Measurements from ENCODE around the gene PRKACG.
"Not testable (repeated sequence)": the region's sequence is repeated elsewhere in the genome, so short reads cannot be mapped to it uniquely, and the experiment has no call there.

Gene PRKACG

GRCh38 chr9:69056191-69056815 is 42.4 kb upstream of the PRKACG start:
- Histone ChIP-seq H3K4ac (ENCODE audit: low read depth in 1 of 2, low read length in 2 of 2) (no peak overlapping the region), H2BK120ac (ENCODE audit: low read depth, low read length) (no peak overlapping the region), H3K27ac (ENCODE audit: low read length, poor library complexity, severe bottlenecking) (no peak overlapping the region), H4K8ac (ENCODE audit: low read length) (peak overlapping the region; percentile 12), H3K36me3 (ENCODE audit: control insufficient read depth in 1 of 2, insufficient read depth in 2 of 2, low read depth in 1 of 2, low read length in 2 of 2) (peaks cover 0 to 16% of the 10 kb centered on the region in 2 experiments), H3K4me3 (ENCODE audit: insufficient read depth in 1 of 2, low read depth in 1 of 2, low read length in 2 of 2) (no peak overlapping the region), H2BK5ac (ENCODE audit: low read depth, low read length, poor library complexity, severe bottlenecking) (no peak overlapping the region), H2BK15ac (ENCODE audit: low read depth, poor library complexity, severe bottlenecking) (no peak overlapping the region), H3K27me3 (ENCODE audit: control insufficient read depth in 1 of 2, insufficient read depth in 1 of 2, low read length in 2 of 2) (no peaks in the 10 kb centered on the region), H4K91ac (ENCODE audit: low read length) (no peak overlapping the region), H3K23ac (ENCODE audit: low read length in 2 of 2) (no peak overlapping the region), H3K4me1 (ENCODE audit: control insufficient read depth, insufficient read depth, low read depth, low read length) (no peaks in the 10 kb centered on the region), H3K4me2 (ENCODE audit: low read length, poor library complexity, severe bottlenecking) (no peak overlapping the region), H2AK5ac (ENCODE audit: low read length, severe bottlenecking) (no peak overlapping the region), H2AFZ (ENCODE audit: low read depth, low read length) (no peak overlapping the region), H3K18ac (ENCODE audit: low read depth in 1 of 2, low read length in 2 of 2) (no peak overlapping the region), H3K79me1 (replicated peaks; ENCODE audit: low read length, poor library complexity, severe bottlenecking) (peaks cover 3% of the 10 kb centered on the region), H3K14ac (ENCODE audit: low read length in 2 of 2) (no peak overlapping the region), H3K9me3 (ENCODE audit: control insufficient read depth, low read length) (no peaks in the 10 kb centered on the region), H3K9ac (ENCODE audit: low read length) (no peak overlapping the region), H2BK12ac (ENCODE audit: low read length in 2 of 2) (no peak overlapping the region)
- 96% methylated on average over 4 of the region's 4 CpGs for WGBS
- no peak for DNase-seq

DNA sequence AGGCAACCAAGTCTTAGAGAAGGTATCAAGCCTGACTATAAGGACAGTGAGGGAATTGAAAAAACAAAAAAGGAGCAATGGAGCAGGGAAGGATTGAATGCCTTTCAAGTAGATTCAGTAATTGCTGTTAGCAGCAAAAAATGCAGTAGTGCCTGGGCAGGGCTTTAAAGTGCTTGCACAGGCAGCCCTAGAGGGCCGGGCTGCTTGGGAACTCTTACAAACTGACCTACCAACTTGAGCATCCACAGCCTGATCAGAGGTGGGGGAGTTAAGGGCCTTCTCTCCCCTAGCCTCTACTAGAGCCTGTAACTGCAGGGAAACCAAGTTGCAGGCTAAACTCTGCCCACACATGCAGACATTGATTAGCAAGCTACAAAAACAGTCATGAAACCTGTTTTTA is 41.1 kb upstream of the PRKACG start:
- no peaks in the 10 kb centered on the region for H3K27me3 ChIP-seq (ENCODE audit: control insufficient read depth in 1 of 2, insufficient read depth in 1 of 2, low read length in 2 of 2)
- H2BK12ac ChIP-seq (ENCODE audit: low read length in 2 of 2) = no peak overlapping the region
- no peak overlapping the region for H3K4ac ChIP-seq (ENCODE audit: low read depth in 1 of 2, low read length in 2 of 2)
- no peak for DNase-seq
- H3K79me1 ChIP-seq (replicated peaks; ENCODE audit: low read length, poor library complexity, severe bottlenecking) = peaks cover 3% of the 10 kb centered on the region
- no peak overlapping the region for H2AK5ac ChIP-seq (ENCODE audit: low read length, severe bottlenecking)
- no peak overlapping the region for H2BK5ac ChIP-seq (ENCODE audit: low read depth, low read length, poor library complexity, severe bottlenecking)
- H3K4me3 ChIP-seq (ENCODE audit: insufficient read depth in 1 of 2, low read depth in 1 of 2, low read length in 2 of 2) = no peak overlapping the region
- no peak overlapping the region for H3K14ac ChIP-seq (ENCODE audit: low read length in 2 of 2)
- H3K9me3 ChIP-seq (ENCODE audit: control insufficient read depth, low read length) = no peaks in the 10 kb centered on the region
- 83% methylated on average over 1 of the region's 1 CpG for WGBS
- H2BK15ac ChIP-seq (ENCODE audit: low read depth, poor library complexity, severe bottlenecking) = no peak overlapping the region
- peak overlapping the region; percentile 54 for H4K8ac ChIP-seq (ENCODE audit: low read length)
- H3K4me1 ChIP-seq (ENCODE audit: control insufficient read depth, insufficient read depth, low read depth, low read length) = no peaks in the 10 kb centered on the region
- H4K91ac ChIP-seq (ENCODE audit: low read length) = no peak overlapping the region
- no peak overlapping the region for H3K23ac ChIP-seq (ENCODE audit: low read length in 2 of 2)
- no peak overlapping the region for H2BK120ac ChIP-seq (ENCODE audit: low read depth, low read length)
- H3K27ac ChIP-seq (ENCODE audit: low read length, poor library complexity, severe bottlenecking) = no peak overlapping the region
- no peak overlapping the region for H3K9ac ChIP-seq (ENCODE audit: low read length)
- no peak overlapping the region for H2AFZ ChIP-seq (ENCODE audit: low read depth, low read length)
- H3K4me2 ChIP-seq (ENCODE audit: low read length, poor library complexity, severe bottlenecking) = no peak overlapping the region
- peaks cover 5 to 18% of the 10 kb centered on the region in 2 experiments for H3K36me3 ChIP-seq (ENCODE audit: control insufficient read depth in 1 of 2, insufficient read depth in 2 of 2, low read depth in 1 of 2, low read length in 2 of 2)
- no peak overlapping the region for H3K18ac ChIP-seq (ENCODE audit: low read depth in 1 of 2, low read length in 2 of 2)

DNA sequence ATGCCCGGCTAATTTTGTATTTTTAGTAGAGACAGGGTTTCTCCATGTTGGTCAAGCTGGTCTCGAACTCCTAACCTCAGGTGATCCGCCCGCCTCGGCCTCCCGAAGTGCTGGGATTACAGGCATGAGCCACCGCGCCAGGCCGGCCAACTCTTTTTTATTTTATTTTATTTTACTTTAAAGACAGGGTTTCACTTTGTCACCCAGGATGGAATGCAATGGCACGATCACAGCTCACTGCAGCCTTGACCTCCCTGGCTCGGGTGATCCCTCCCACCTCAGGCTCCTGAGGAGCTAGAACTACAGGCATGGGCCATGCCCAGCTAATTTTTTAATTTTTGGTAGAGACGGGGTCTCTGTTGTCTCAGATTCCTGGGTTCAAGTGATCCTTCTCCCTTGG is 37.0 kb upstream of the PRKACG start:
- H2AFZ ChIP-seq (ENCODE audit: low read depth, low read length) = not testable (repeated sequence)
- WGBS = 96% methylated on average over 5 of the region's 12 CpGs

DNA sequence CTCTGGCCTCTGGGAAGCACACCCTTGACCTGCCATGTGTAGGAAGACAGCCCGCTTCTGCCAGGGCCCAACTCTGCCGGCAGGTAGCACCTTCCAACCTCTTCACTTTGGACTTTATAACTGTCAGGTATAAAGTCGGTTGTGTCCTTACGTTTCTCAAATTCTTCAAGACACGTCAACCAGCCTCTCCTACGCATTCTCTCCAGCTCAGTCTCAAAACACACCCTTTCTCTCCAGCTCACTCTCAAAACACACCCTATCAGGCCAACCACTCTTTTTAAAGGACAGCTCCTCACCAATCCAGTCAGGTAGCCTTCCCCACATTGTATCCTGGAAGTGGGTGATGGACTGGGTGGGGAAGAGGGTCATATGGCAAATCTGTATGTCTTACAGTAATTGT is 35.2 kb upstream of the PRKACG start:
- H3K36me3 ChIP-seq (ENCODE audit: control insufficient read depth in 1 of 2, insufficient read depth in 2 of 2, low read depth in 1 of 2, low read length in 2 of 2) = peaks cover 25 to 26% of the 10 kb centered on the region in 2 experiments
- H2BK120ac ChIP-seq (ENCODE audit: low read depth, low read length) = no peak overlapping the region
- no peak overlapping the region for H3K27ac ChIP-seq (ENCODE audit: low read length, poor library complexity, severe bottlenecking)
- H2AFZ ChIP-seq (ENCODE audit: low read depth, low read length) = no peak overlapping the region
- no peak overlapping the region for H2AK5ac ChIP-seq (ENCODE audit: low read length, severe bottlenecking)
- peaks cover 8% of the 10 kb centered on the region for H3K4me1 ChIP-seq (ENCODE audit: control insufficient read depth, insufficient read depth, low read depth, low read length)
- no peak overlapping the region for H3K18ac ChIP-seq (ENCODE audit: low read depth in 1 of 2, low read length in 2 of 2)
- no peak overlapping the region for H3K23ac ChIP-seq (ENCODE audit: low read length in 2 of 2)
- H4K8ac ChIP-seq (ENCODE audit: low read length) = no peak overlapping the region
- H4K91ac ChIP-seq (ENCODE audit: low read length) = no peak overlapping the region
- H3K9me3 ChIP-seq (ENCODE audit: control insufficient read depth, low read length) = no peaks in the 10 kb centered on the region
- no peak overlapping the region for H2BK5ac ChIP-seq (ENCODE audit: low read depth, low read length, poor library complexity, severe bottlenecking)
- no peak overlapping the region for H3K14ac ChIP-seq (ENCODE audit: low read length in 2 of 2)
- H2BK12ac ChIP-seq (ENCODE audit: low read length in 2 of 2) = no peak overlapping the region
- no peak overlapping the region for H3K4ac ChIP-seq (ENCODE audit: low read depth in 1 of 2, low read length in 2 of 2)
- H3K9ac ChIP-seq (ENCODE audit: low read length) = no peak overlapping the region
- H3K79me1 ChIP-seq (replicated peaks; ENCODE audit: low read length, poor library complexity, severe bottlenecking) = peaks cover 13% of the 10 kb centered on the region
- H3K27me3 ChIP-seq (ENCODE audit: control insufficient read depth in 1 of 2, insufficient read depth in 1 of 2, low read length in 2 of 2) = no peaks in the 10 kb centered on the region
- no peak for DNase-seq
- no peak overlapping the region for H2BK15ac ChIP-seq (ENCODE audit: low read depth, poor library complexity, severe bottlenecking)
- 99% methylated on average over 6 of the region's 6 CpGs for WGBS
- no peak overlapping the region for H3K4me3 ChIP-seq (ENCODE audit: insufficient read depth in 1 of 2, low read depth in 1 of 2, low read length in 2 of 2)
- no peak overlapping the region for H3K4me2 ChIP-seq (ENCODE audit: low read length, poor library complexity, severe bottlenecking)

More for the DNA sequence above, 37.0 kb upstream of the PRKACG start:
- not testable (repeated sequence) for H3K27ac ChIP-seq (ENCODE audit: low read length, poor library complexity, severe bottlenecking); H3K4ac ChIP-seq (ENCODE audit: low read depth in 1 of 2, low read length in 2 of 2); H2BK120ac ChIP-seq (ENCODE audit: low read depth, low read length); H2BK5ac ChIP-seq (ENCODE audit: low read depth, low read length, poor library complexity, severe bottlenecking); H2AK5ac ChIP-seq (ENCODE audit: low read length, severe bottlenecking); H2BK12ac ChIP-seq (ENCODE audit: low read length in 2 of 2); H4K91ac ChIP-seq (ENCODE audit: low read length); H3K14ac ChIP-seq (ENCODE audit: low read length in 2 of 2); H3K4me2 ChIP-seq (ENCODE audit: low read length, poor library complexity, severe bottlenecking); DNase-seq; H3K4me1 ChIP-seq (ENCODE audit: control insufficient read depth, insufficient read depth, low read depth, low read length); H3K79me1 ChIP-seq (replicated peaks; ENCODE audit: low read length, poor library complexity, severe bottlenecking); H3K23ac ChIP-seq (ENCODE audit: low read length in 2 of 2); H3K27me3 ChIP-seq (ENCODE audit: control insufficient read depth in 1 of 2, insufficient read depth in 1 of 2, low read length in 2 of 2); H2BK15ac ChIP-seq (ENCODE audit: low read depth, poor library complexity, severe bottlenecking); H3K18ac ChIP-seq (ENCODE audit: low read depth in 1 of 2, low read length in 2 of 2); H4K8ac ChIP-seq (ENCODE audit: low read length); H3K9ac ChIP-seq (ENCODE audit: low read length); H3K9me3 ChIP-seq (ENCODE audit: control insufficient read depth, low read length); H3K4me3 ChIP-seq (ENCODE audit: insufficient read depth in 1 of 2, low read depth in 1 of 2, low read length in 2 of 2)
- peaks cover 25 to 27% of the 10 kb centered on the region in 2 experiments for H3K36me3 ChIP-seq (ENCODE audit: control insufficient read depth in 1 of 2, insufficient read depth in 2 of 2, low read depth in 1 of 2, low read length in 2 of 2)

Data from mesenchymal stem cell (in vitro differentiated cells and primary cell).